PC-9 (cell line): Measurements from ENCODE around the gene MOV10L1.

ENCODE experiments used
- EZH2 ChIP-seq: fragments of 200-600 bp; sonication (generic); IDR thresholded peaks from 2 replicates; pipeline ENCODE4 v1.8.0; 2017; ENCODE audit warnings: antibody characterized with exemption, low read depth
- TF ChIP-seq, protein P1 (sequence below): fragments of 200-600 bp; sonication (generic); conservative IDR thresholded peaks from 2 replicates; pipeline ENCODE4 v1.6.1; 2017; ENCODE audit warnings: mixed run types, antibody characterized with exemption, mild to moderate bottlenecking, moderate library complexity

DNA sequence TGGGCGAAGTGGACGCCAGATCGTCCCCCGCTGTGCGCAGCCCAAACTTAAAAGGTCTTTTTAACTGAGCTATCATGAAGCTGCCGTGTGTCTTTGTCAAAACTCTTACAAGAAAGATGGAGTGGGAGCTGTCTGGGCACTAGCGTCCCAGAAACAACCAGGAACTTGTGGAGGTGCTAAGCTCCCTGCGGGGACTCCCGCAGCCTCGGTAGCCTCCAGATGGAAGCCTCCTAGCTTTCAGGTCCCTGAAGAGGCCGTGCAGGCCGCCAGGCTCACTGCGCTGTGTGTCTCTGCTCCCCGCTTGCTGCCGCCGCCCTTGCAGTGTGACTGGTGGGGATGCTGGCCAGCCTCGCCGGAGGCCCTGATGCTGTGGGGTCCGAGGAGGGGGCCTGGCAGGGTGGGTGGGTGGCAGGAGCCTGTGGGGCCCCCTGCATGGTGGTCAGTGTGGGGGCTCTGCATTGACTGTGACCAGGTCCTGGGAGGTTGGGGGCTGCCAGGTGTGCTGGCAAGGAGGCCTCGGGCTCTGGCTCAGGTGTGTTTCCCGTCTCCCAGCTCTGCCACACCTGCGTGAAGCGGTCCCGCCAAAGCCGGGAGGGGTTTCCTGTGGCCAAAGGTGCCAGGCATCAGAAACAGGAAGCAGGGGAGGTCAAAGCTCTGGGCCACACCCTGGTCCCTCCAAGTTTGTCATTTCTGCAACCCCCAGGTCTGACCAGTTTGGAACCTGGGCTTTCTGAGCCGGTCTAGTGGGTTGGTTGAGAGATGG is 97.1 kb downstream of the MOV10L1 start:
- no peak for TF ChIP-seq EZH2
- TF ChIP-seq, protein P1, sequence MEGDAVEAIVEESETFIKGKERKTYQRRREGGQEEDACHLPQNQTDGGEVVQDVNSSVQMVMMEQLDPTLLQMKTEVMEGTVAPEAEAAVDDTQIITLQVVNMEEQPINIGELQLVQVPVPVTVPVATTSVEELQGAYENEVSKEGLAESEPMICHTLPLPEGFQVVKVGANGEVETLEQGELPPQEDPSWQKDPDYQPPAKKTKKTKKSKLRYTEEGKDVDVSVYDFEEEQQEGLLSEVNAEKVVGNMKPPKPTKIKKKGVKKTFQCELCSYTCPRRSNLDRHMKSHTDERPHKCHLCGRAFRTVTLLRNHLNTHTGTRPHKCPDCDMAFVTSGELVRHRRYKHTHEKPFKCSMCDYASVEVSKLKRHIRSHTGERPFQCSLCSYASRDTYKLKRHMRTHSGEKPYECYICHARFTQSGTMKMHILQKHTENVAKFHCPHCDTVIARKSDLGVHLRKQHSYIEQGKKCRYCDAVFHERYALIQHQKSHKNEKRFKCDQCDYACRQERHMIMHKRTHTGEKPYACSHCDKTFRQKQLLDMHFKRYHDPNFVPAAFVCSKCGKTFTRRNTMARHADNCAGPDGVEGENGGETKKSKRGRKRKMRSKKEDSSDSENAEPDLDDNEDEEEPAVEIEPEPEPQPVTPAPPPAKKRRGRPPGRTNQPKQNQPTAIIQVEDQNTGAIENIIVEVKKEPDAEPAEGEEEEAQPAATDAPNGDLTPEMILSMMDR: no peak
